Kidney epithelial cell (primary cell): Measurements from ENCODE around the gene CUL7. TPM values are rescaled to one million over a fixed set of nuclear protein-coding genes. Genes with fewer than 3 reads are reported as not detected.
"Not testable (repeated sequence)": the region's sequence is repeated elsewhere in the genome, so short reads cannot be mapped to it uniquely, and the experiment has no call there.

ENCODE experiments used
- DNase-seq: peaks from one replicate; pipeline ENCODE4 v3.0.0-alpha.2; 2010; ENCODE audit warnings: low read depth
- H3K27me3 ChIP-seq: 2 replicates; pipeline ENCODE4 v1.6.0; 2011; ENCODE audit warnings: low read length; ENCODE audit not compliant: control insufficient read depth, insufficient read depth
- H3K36me3 ChIP-seq: 2 replicates; pipeline ENCODE4 v1.5.1; 2011; ENCODE audit warnings: low read length; ENCODE audit not compliant: control insufficient read depth, insufficient read depth
- H3K4me3 ChIP-seq: 2 replicates; pipeline ENCODE4 v1.5.1; 2011; ENCODE audit warnings: low read depth, mild to moderate bottlenecking, control low read depth, low read length
- total RNA-seq: library from RNA; depleted of rRNA; stranded (reverse); fragments of >200 nt; gene quantifications from 2 replicates; pipeline ENCODE4 v1.2.3, GENCODE V29; 2015
- TF ChIP-seq, protein P1 (sequence below): IDR thresholded peaks from 2 replicates; pipeline ENCODE4 v1.5.1; 2011; ENCODE audit warnings: mild to moderate bottlenecking, moderate library complexity, low read length, control low read depth, inconsistent platforms; ENCODE audit not compliant: insufficient read depth, poor library complexity, severe bottlenecking

CUL7 gene
- total RNA-seq, 1 donor from 2014 or later, result 28.1 TPM

- no peak for DNase-seq
- TF ChIP-seq, protein P1, sequence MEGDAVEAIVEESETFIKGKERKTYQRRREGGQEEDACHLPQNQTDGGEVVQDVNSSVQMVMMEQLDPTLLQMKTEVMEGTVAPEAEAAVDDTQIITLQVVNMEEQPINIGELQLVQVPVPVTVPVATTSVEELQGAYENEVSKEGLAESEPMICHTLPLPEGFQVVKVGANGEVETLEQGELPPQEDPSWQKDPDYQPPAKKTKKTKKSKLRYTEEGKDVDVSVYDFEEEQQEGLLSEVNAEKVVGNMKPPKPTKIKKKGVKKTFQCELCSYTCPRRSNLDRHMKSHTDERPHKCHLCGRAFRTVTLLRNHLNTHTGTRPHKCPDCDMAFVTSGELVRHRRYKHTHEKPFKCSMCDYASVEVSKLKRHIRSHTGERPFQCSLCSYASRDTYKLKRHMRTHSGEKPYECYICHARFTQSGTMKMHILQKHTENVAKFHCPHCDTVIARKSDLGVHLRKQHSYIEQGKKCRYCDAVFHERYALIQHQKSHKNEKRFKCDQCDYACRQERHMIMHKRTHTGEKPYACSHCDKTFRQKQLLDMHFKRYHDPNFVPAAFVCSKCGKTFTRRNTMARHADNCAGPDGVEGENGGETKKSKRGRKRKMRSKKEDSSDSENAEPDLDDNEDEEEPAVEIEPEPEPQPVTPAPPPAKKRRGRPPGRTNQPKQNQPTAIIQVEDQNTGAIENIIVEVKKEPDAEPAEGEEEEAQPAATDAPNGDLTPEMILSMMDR, result no peak
- Histone ChIP-seq H3K36me3 (peaks cover 7% of the 10 kb centered on the region), H3K27me3 (no peaks in the 10 kb centered on the region), H3K4me3 (no peak overlapping the region)
Observed at GRCh38 chr6:43007126-43007525, 46.5 kb downstream of the CUL7 start.

DNA sequence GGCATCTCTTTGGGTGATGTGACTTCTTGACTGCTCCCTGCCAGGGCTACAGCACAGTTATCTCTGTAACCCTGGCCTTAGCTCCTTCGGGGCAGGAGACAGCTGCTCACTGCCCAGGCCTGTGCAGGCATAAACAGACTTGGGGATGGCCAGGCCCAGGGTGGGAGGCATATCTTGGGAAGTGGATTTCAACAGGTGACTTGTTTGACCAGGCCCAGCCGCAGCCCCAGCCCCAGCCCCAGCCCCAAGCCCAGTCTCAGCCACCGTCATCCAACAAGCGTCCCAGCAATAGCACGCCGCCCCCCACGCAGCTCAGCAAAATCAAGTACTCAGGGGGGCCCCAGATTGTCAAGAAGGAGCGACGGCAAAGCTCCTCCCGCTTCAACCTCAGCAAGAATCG lies 47.4 kb downstream of the CUL7 start:
- TF ChIP-seq, protein P1, result no peak

DNA sequence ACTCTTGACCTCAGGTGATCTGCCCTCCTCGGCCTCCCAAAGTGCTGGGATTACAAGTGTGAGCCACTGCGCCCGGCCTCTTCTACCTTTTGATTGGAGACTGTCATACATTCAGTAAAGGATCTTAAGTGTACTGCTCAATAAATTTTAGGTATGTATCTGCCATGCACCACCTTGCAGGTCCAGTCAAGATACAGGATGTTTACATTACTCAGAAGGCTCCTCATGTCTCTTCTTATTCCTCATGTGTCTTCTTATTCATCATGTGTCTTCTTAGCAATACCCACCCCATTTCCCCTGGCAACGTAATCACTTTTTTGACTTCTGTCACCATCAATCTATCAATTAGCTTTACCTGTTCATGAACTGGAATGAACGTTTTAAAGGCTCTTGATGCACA lies 47.8 kb downstream of the CUL7 start:
- no peak for DNase-seq
- TF ChIP-seq, protein P1, result no peak
- Histone ChIP-seq H3K4me3 (no peak overlapping the region), H3K27me3 (no peaks in the 10 kb centered on the region), H3K36me3 (peaks cover 5% of the 10 kb centered on the region)

More for the DNA sequence above, 47.4 kb downstream of the CUL7 start:
- no peak for DNase-seq
- H3K36me3 ChIP-seq, result peaks cover 7% of the 10 kb centered on the region
- H3K27me3 ChIP-seq, result no peaks in the 10 kb centered on the region
- H3K4me3 ChIP-seq, result no peak overlapping the region

DNA sequence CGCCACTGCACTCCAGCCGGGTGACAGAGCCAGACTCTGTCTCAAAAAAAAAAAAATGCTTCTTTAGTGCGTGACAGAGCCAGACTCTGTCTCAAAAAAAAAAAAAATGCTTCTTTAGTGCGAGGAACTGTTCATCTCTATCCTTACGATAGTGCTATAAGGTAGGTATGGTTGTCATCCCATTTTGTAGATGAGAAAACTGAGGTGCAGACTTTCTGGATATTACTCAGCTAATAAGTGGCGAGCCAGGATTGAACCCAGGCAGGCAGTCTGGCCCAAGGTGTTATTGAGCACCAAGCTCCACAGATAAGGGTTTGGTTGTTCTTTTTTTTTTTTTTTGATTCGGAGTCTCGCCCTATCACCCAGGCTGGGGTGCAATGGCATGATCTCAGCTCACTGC lies 51.8 kb downstream of the CUL7 start:
- no peak for DNase-seq
- no peak overlapping the region for H3K4me3 ChIP-seq

DNA sequence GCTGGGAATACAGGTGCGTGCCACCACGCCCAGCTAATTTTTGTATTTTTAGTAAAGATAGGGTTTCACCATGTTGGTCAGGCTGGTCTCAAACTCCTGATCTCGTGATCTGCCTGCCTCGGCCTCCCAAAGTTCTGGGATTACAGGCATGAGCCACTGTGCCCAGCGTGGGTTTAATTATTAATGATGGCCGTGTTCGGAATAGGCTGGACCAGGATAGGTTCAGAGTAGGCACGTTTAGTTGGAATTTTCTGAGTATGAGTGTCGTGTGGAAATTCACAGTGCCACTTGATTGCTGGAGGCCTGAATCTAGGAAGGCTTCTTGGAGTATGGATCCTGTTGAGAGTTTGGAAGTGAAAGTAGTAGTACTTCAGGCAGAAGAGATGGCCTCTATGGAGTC lies 55.4 kb downstream of the CUL7 start:
- H3K4me3 ChIP-seq, H3K36me3 ChIP-seq, H3K27me3 ChIP-seq, DNase-seq: not testable (repeated sequence)

More for the DNA sequence above, 51.8 kb downstream of the CUL7 start:
- Histone ChIP-seq H3K36me3 (peaks cover 3% of the 10 kb centered on the region), H3K27me3 (no peaks in the 10 kb centered on the region)
- TF ChIP-seq, protein P1, result no peak

DNA sequence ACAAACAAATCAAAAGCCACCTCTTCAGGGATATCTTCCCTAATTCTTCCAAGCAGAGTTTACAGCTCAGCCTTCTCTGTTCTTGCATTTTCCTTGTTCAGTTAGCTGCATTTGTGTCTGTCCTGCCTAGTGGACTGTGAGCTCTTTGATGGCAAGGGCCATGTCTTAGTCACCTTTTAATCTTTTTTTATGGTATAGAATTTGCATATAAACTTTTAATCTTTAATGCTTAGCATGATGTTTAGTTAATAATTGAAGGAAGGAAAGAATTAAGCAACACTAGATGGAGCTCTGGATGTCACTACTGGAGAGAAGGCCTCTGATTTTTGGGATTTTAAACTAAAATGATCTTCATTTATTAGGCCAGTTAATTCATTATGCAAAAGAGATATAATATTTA lies 57.1 kb downstream of the CUL7 start:
- TF ChIP-seq, protein P1, result peak; percentile 15
- Histone ChIP-seq H3K36me3 (peaks cover 2% of the 10 kb centered on the region), H3K27me3 (no peaks in the 10 kb centered on the region), H3K4me3 (no peak overlapping the region)
- no peak for DNase-seq

DNA sequence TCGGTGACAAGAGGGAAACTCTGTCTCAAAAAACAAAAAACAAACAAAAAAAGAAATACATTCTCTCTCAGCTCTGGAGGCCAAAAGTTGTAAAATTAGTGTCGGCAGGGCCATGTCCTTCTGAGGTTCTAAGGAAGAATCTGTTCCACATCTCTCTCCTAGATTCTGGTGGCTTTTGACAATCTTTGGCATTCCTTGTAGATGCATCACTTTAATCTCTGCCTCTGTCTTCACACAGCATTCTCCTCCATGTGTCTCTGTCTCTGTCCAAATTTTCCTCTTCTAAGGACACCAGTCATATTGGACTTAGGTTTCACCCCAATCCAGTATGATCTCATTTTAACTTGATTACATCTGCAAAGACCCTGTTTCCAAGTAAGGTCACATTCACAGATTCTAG lies 60.2 kb downstream of the CUL7 start:
- H3K36me3 ChIP-seq, result no peaks in the 10 kb centered on the region
- H3K4me3 ChIP-seq, result no peak overlapping the region
- DNase-seq, result no peak
- TF ChIP-seq, protein P1, result no peak
- no peaks in the 10 kb centered on the region for H3K27me3 ChIP-seq
